GM12892 (cell line): ENCODE results near the gene SLC1A3.

Source experiments
- POLR2A ChIP-seq: IDR thresholded peaks from 2 replicates; pipeline ENCODE4 v1.6.1; 2011; ENCODE audit warnings: low read depth, low read length, control low read depth
- POLR2AphosphoS5 ChIP-seq: IDR thresholded peaks from 2 replicates; pipeline ENCODE4 v1.6.1; 2011; ENCODE audit warnings: low read depth, low read length, control low read depth
- TAF1 ChIP-seq: IDR thresholded peaks from 2 replicates; pipeline ENCODE4 v1.6.1; 2011; ENCODE audit warnings: low read depth, mild to moderate bottlenecking, control low read depth, low read length, borderline replicate concordance

DNA sequence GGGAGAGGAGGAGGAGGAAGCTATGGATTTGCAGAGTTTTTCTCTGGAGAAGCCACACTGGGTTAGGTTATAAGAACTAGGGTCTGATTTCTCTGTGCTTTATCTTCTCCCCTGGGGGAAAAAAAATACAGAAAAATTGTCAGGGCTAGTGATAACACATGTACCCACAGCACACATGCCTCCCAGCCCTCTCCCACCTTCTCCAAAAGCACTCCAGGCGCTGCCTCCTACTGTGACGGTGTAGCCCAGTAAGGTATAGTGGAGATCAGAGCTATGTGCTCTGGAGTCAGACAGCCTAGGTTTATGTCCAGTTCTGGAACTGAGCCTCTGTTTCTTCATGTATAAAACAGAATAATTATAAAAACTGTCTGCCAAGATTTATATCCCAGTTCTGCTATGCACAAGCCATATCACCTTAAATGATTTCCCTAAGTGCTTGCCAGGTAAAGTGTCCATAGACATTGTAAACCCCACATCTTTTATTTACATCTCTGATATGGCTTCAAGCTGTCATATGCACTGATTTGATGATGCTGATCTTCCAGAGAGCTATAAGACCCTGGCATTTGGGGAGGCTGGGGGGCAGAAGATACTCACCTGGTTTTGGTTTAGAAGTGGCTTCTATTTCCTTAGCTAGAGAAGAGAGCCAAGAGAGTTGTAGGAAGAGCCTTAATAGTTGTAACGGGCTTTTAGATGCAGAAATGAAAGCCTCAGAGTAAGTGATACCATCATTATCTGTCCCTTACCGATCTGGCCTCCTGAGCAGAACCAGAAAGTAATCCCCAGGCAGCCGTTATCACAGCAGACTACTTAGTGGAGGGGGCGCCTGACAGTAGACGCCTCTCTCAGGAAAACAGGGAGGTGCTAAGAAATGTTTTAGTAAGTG, 7.6 kb downstream of the SLC1A3 start:
- TF ChIP-seq POLR2AphosphoS5 (no peak), TAF1 (no peak), POLR2A (no peak)
